ENCODE data around the gene DENR. TPM values are rescaled to one million over a fixed set of nuclear protein-coding genes. Genes with fewer than 3 reads are reported as not detected.

DENR gene
- total RNA-seq, 4 donors from 2014 or later = 19.5 to 52.1 (median 29.9) TPM

- Histone ChIP-seq H3K4me1 (peaks cover 9 to 65% of the 10 kb centered on the region in 2 donors), H3K27me3 (no peaks in the 10 kb centered on the region), H3K27ac (peak overlapping the region in 2 of 3 donors; percentile 64 to 81), H3K4me3 (replicated peaks in 1 of 3) (peak overlapping the region in 1 of 3 donors; percentile 12), H3K9me3 (no peaks in the 10 kb centered on the region), H3K36me3 (no peaks in the 10 kb centered on the region)
- no peak for DNase-seq
- intact Hi-C loops (cut with DNase I) = loop anchor here (10.0 kb wide), 1 partner anchor 85 kb away; no protein-coding TSS in a partner anchor
- TF ChIP-seq POLR2A (IDR thresholded peaks at IDR 0.05) (no peak), CTCF (IDR thresholded peaks at IDR 0.05) (no peak)
- 86 to 92% methylated on average over 24 to 27 of the region's 27 CpGs for WGBS, 2 donors
These were observed 22.9 kb upstream of the DENR start for GRCh38 chr12:122729583-122730214.

DNA sequence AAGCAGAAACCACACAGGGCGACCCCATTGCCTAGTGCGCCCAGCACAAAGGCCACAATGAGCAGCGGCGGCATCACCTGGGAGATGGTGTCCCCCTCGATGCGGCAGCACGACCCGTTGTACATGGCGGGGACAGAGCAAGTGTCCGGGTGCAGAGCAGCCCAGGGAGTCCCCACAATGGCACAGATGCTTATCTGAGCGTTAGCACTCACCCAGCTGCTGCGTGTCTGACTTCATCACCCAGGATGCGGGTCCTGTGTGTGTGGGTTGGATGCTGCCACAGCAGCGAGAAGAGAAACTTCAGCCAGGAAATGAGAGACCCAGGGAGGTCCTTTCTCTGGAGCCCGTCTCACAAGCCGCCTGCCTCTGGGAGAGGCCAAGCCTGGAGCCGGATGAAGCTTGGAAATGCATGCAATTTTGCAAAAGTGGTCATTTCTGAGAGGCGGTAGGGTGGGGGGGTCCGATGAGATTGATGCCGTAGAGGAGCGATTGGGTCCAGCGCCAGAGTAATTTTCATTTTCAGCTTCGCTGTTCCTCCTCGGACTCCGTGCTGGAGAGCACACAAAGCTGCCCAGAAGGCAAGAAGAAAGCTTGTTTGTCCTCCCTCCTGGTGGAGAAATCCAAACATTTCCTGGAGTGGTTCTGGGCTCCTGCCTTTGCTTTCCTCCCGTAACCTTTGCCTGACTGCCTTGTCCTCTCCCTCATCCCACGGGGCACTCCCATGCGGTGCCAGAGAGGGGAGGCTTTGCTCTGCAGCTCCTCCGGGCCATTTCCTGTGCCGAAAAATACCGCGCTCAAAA lies 22.2 kb upstream of the DENR start, which contains the start of gene HCAR1:
Gene HCAR1 (minus strand): TSS at position 630 of the 800 bp plus-strand sequence. CDS start 505 bp downstream, at position 125.
- H3K4me1 ChIP-seq = peaks cover 6 to 58% of the 10 kb centered on the region in 2 donors
- H3K9me3 ChIP-seq = no peaks in the 10 kb centered on the region
- peak within 1 kb of the TSS in 1 of 3 donors; percentile 12 for H3K4me3 ChIP-seq (replicated peaks in 1 of 3)
- TF ChIP-seq CTCF (IDR thresholded peaks at IDR 0.05) = peak in 4 of 6 experiments; percentile 23 to 47 (median 33)
- peak in 1 of 2 donors; percentile 20 for TF ChIP-seq POLR2A (IDR thresholded peaks at IDR 0.05)
- H3K27ac ChIP-seq = peak within 1 kb of the TSS; percentile 46 to 81 (median 64)
- 24 to 33% methylated on average over 22 to 32 of the region's 32 CpGs for WGBS, 2 donors
- intact Hi-C loops (cut with DNase I) = loop anchor here (10.0 kb wide), 1 partner anchor 86 kb away; no protein-coding TSS in a partner anchor
- H3K27me3 ChIP-seq = no peaks in the 10 kb centered on the region
- DNase-seq = peak; percentile 61 to 68
- H3K36me3 ChIP-seq = no peaks in the 10 kb centered on the region

DNA sequence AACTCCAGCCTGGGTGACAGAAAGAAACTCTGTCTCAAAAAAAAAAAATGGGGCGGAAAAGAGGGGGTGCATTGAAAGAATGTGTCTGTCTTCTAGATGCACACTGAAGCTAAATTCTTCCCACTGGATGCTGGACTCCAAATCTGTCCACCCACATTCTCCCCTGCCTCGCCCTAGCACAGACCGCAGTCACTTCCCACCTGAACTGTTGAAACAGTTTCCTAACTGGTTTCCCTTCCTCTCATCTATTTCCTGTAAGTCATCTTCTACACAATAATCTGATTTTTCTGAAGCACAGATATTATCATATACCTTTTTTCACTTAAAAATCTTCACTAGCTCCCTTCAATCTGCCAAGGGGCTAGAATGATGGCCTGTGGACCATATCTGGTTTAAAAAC lies 20.5 kb upstream of the DENR start:
- Histone ChIP-seq H3K9me3 (no peaks in the 10 kb centered on the region), H3K4me1 (peaks cover 6 to 45% of the 10 kb centered on the region in 2 donors), H3K36me3 (no peaks in the 10 kb centered on the region), H3K27ac (no peak overlapping the region), H3K4me3 (replicated peaks in 1 of 3) (no peak overlapping the region), H3K27me3 (no peaks in the 10 kb centered on the region)
- DNase-seq = no peak
- TF ChIP-seq POLR2A (IDR thresholded peaks at IDR 0.05) = no peak
- no peak for TF ChIP-seq CTCF (IDR thresholded peaks at IDR 0.05)
- 85 to 90% methylated on average over 3 of the region's 3 CpGs for WGBS, 2 donors
- intact Hi-C loops (cut with DNase I) = loop anchor here (10.0 kb wide), 1 partner anchor 87 kb away; no protein-coding TSS in a partner anchor

DNA sequence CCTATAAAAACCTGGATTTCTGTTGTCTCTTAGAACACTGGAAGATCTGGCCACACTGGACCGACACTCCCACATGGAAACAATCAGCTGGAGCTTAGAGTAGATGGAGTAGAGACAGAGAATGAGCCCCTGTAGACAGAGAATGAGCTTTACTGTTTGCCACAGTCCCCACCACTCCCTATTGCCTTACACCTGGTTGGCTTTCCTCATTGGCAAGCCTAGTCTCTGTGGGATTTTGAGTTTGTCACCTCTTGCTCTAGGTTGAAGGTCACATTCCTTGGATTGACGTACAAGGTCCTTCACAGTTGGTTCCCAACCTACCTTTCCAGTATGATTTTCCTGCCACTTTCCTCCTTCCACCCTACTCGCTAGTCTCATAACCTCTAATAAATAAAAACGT lies 20.0 kb upstream of the DENR start:
- Histone ChIP-seq H3K4me3 (replicated peaks in 1 of 3) (no peak overlapping the region), H3K36me3 (no peaks in the 10 kb centered on the region), H3K9me3 (no peaks in the 10 kb centered on the region), H3K27me3 (no peaks in the 10 kb centered on the region), H3K27ac (no peak overlapping the region), H3K4me1 (peaks cover 6 to 41% of the 10 kb centered on the region in 2 donors)
- TF ChIP-seq POLR2A (IDR thresholded peaks at IDR 0.05) = no peak
- WGBS, 2 donors = 91% methylated on average over 4 of the region's 4 CpGs
- DNase-seq = no peak
- intact Hi-C loops (cut with DNase I) = loop anchor here (10.0 kb wide), 1 partner anchor 88 kb away; no protein-coding TSS in a partner anchor

GRCh38 chr12:122738571-122738970 lies 14.1 kb upstream of the DENR start:
- DNase-seq = no peak
- Histone ChIP-seq H3K27ac (no peak overlapping the region), H3K4me1 (peaks cover 0 to 5% of the 10 kb centered on the region in 2 donors), H3K9me3 (no peaks in the 10 kb centered on the region), H3K27me3 (no peaks in the 10 kb centered on the region), H3K36me3 (no peaks in the 10 kb centered on the region), H3K4me3 (replicated peaks in 1 of 3) (no peak overlapping the region)
- intact Hi-C loops (cut with DNase I) = loop anchor here (10.0 kb wide), 1 partner anchor 94 kb away; no protein-coding TSS in a partner anchor
- TF ChIP-seq POLR2A (IDR thresholded peaks at IDR 0.05) (no peak), CTCF (IDR thresholded peaks at IDR 0.05) (no peak)
- 90 to 92% methylated on average over 7 of the region's 7 CpGs for WGBS, 2 donors
